Measurements from ENCODE around the gene STAG1. TPM values are rescaled to one million over a fixed set of nuclear protein-coding genes. Genes with fewer than 3 reads are reported as not detected.

Gene STAG1
- polyA plus RNA-seq, 3 donors = 7.2 to 10.0 (median 7.5) TPM

DNA sequence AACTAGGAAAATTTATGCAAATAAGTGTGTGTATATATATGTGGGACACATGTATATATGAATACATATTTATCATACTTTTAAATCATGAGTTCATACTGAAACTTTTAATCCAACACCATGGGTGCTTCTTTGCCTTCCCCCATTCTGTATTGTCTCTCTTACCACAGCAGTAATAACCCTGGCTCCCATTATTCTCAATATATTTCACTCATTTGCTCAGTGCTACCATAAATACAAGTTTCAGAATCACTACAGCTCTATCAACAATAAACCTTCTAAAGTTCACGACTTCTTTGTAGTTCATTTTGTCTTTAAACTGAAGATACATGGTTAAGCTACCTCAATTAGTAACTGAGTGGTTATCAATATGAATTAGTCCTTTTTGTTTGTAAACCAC lies 419.9 kb downstream of the STAG1 start:
- intact Hi-C loops (cut with micrococcal nuclease) = no loop called here
- H3K36me3 ChIP-seq (replicated peaks in 1 of 2; ENCODE audit: control insufficient read depth in 1 of 2, insufficient read depth in 2 of 2, low read length in 2 of 2) = peaks cover 39 to 70% of the 10 kb centered on the region in 2 donors
- no peak overlapping the region for H3K4me3 ChIP-seq (replicated peaks in 1 of 3; ENCODE audit: low read depth in 2 of 3, low read length in 3 of 3)
- no peak overlapping the region for H3K4me3 Mint-ChIP-seq
- WGBS (ENCODE audit: insufficient coverage) = no CpG with 5 or more reads among the region's 1 CpG
- H3K9me3 ChIP-seq (replicated peaks in 1 of 2; ENCODE audit: control insufficient read depth in 1 of 2, insufficient read depth in 1 of 2, low read length in 2 of 2) = no peaks in the 10 kb centered on the region
- H3K4me1 ChIP-seq (ENCODE audit: control insufficient read depth in 1 of 2, insufficient read depth in 2 of 2, low read length in 2 of 2) = no peaks in the 10 kb centered on the region
- peaks cover 72 to 74% of the 10 kb centered on the region in 2 donors for H3K36me3 Mint-ChIP-seq
- no peaks in the 10 kb centered on the region for H3K27me3 ChIP-seq (ENCODE audit: control insufficient read depth in 2 of 2, insufficient read depth in 2 of 2, low read length in 2 of 2)
- H3K27ac Mint-ChIP-seq = peak overlapping the region in 1 of 7 donors; percentile 20
- H4K20me1 ChIP-seq (ENCODE audit: insufficient read depth, low read length) = no peaks in the 10 kb centered on the region
- no peak overlapping the region for H3K4me2 ChIP-seq (replicated peaks; ENCODE audit: extremely low read depth, low read length, poor library complexity, severe bottlenecking)
- H3K9me3 Mint-ChIP-seq = no peaks in the 10 kb centered on the region
- no peaks in the 10 kb centered on the region for H3K4me1 Mint-ChIP-seq
- H3K27me3 Mint-ChIP-seq (ENCODE audit: low read depth in 3 of 3) = no peaks in the 10 kb centered on the region
- H3K79me2 ChIP-seq (ENCODE audit: insufficient read depth, low read length) = no peaks in the 10 kb centered on the region
- no peak overlapping the region for H3K9ac ChIP-seq (ENCODE audit: insufficient read depth, low read length, poor library complexity, severe bottlenecking)
- no peak for DNase-seq
- no peak overlapping the region for H2AFZ ChIP-seq (ENCODE audit: insufficient read depth, low read depth, low read length, poor library complexity, severe bottlenecking)
- no peak overlapping the region for H3K27ac ChIP-seq (ENCODE audit: low read depth in 1 of 2, low read length in 2 of 2)
- TF ChIP-seq, protein P1, sequence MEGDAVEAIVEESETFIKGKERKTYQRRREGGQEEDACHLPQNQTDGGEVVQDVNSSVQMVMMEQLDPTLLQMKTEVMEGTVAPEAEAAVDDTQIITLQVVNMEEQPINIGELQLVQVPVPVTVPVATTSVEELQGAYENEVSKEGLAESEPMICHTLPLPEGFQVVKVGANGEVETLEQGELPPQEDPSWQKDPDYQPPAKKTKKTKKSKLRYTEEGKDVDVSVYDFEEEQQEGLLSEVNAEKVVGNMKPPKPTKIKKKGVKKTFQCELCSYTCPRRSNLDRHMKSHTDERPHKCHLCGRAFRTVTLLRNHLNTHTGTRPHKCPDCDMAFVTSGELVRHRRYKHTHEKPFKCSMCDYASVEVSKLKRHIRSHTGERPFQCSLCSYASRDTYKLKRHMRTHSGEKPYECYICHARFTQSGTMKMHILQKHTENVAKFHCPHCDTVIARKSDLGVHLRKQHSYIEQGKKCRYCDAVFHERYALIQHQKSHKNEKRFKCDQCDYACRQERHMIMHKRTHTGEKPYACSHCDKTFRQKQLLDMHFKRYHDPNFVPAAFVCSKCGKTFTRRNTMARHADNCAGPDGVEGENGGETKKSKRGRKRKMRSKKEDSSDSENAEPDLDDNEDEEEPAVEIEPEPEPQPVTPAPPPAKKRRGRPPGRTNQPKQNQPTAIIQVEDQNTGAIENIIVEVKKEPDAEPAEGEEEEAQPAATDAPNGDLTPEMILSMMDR (IDR thresholded peaks at IDR 0.05) = no peak

DNA sequence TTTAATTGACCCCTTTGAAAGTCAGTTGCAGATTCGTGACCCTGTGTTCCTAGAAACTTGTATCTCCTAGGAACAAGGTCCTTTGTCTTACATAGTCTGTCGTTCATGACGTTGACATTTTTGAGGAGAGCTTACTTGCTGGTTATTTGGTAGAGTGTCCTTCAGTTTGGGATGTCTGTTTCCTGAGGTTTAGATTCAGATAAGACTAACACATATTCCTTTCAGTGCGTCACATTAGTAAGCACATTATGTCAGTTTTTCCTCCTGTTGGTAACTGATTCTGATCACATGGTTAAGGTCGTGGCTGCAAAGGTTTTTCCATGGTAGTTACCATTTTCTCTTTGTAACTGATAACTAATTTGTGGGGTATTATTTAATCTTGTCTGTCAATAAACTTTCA lies 421.3 kb downstream of the STAG1 start:
- no peaks in the 10 kb centered on the region for H3K79me2 ChIP-seq (ENCODE audit: insufficient read depth, low read length)
- intact Hi-C loops (cut with micrococcal nuclease) = no loop called here
- H3K4me1 ChIP-seq (ENCODE audit: control insufficient read depth in 1 of 2, insufficient read depth in 2 of 2, low read length in 2 of 2) = no peaks in the 10 kb centered on the region
- H2AFZ ChIP-seq (ENCODE audit: insufficient read depth, low read depth, low read length, poor library complexity, severe bottlenecking) = no peak overlapping the region
- TF ChIP-seq, protein P1 (IDR thresholded peaks at IDR 0.05) = no peak
- no peak overlapping the region for H3K27ac ChIP-seq (ENCODE audit: low read depth in 1 of 2, low read length in 2 of 2)
- H3K4me3 ChIP-seq (replicated peaks in 1 of 3; ENCODE audit: low read depth in 2 of 3, low read length in 3 of 3) = no peak overlapping the region
- H3K27me3 ChIP-seq (ENCODE audit: control insufficient read depth in 2 of 2, insufficient read depth in 2 of 2, low read length in 2 of 2) = no peaks in the 10 kb centered on the region
- no peaks in the 10 kb centered on the region for H3K9me3 ChIP-seq (replicated peaks in 1 of 2; ENCODE audit: control insufficient read depth in 1 of 2, insufficient read depth in 1 of 2, low read length in 2 of 2)
- peaks cover 38 to 68% of the 10 kb centered on the region in 2 donors for H3K36me3 ChIP-seq (replicated peaks in 1 of 2; ENCODE audit: control insufficient read depth in 1 of 2, insufficient read depth in 2 of 2, low read length in 2 of 2)
- no CpG with 5 or more reads among the region's 5 CpGs for WGBS (ENCODE audit: insufficient coverage)
- no peak overlapping the region for H3K9ac ChIP-seq (ENCODE audit: insufficient read depth, low read length, poor library complexity, severe bottlenecking)
- no peak for DNase-seq
- no peak overlapping the region for H3K4me2 ChIP-seq (replicated peaks; ENCODE audit: extremely low read depth, low read length, poor library complexity, severe bottlenecking)
- no peaks in the 10 kb centered on the region for H3K27me3 Mint-ChIP-seq (ENCODE audit: low read depth in 3 of 3)
- H3K4me1 Mint-ChIP-seq = no peaks in the 10 kb centered on the region
- H3K27ac Mint-ChIP-seq = no peak overlapping the region
- H4K20me1 ChIP-seq (ENCODE audit: insufficient read depth, low read length) = no peaks in the 10 kb centered on the region
- peaks cover 0 to 1% (median 0%) of the 10 kb centered on the region in 7 donors for H3K9me3 Mint-ChIP-seq
- H3K4me3 Mint-ChIP-seq = no peak overlapping the region
- H3K36me3 Mint-ChIP-seq = peaks cover 72% of the 10 kb centered on the region in 2 donors

All from CD14-positive monocyte (primary cell).